Caco-2 (cell line): Measurements from ENCODE around the gene PPP6R3. TPM values are rescaled to one million over a fixed set of nuclear protein-coding genes. Genes with fewer than 3 reads are reported as not detected.

Experiments
- BruUV-seq: library from RNA; stranded (reverse); fragments of 400-500 nt; replicated peaks from 2 replicates; lab custom pipeline; 2021; lab: Mats Ljungman, UMichigan
- CTCF ChIA-PET: fragments of 300-600 bp; sonication (Branson Sonifier 250); formaldehyde crosslinking; loops from one replicate; lab custom pipeline; 2022; ENCODE audit warnings: antibody characterized with exemption; lab: Charles Lee
- POLR2A ChIA-PET: fragments of 300-600 bp; sonication (Branson Sonifier 250); formaldehyde crosslinking; loops from one replicate; lab custom pipeline; 2022; ENCODE audit warnings: antibody characterized with exemption; lab: Charles Lee
- DNase-seq, 2 experiments: peaks; one replicate each; pipeline versions ENCODE4 v3.0.0 to v3.0.0-alpha.2; 2020 to 2022
- H3K27me3 ChIP-seq: replicated peaks from 2 replicates; pipeline ENCODE4 v1.6.0; 2011; ENCODE audit warnings: low read length; ENCODE audit not compliant: control insufficient read depth, insufficient read depth
- H3K36me3 ChIP-seq: 2 replicates; pipeline ENCODE4 v1.5.1; 2011; ENCODE audit warnings: low read length; ENCODE audit not compliant: control insufficient read depth, insufficient read depth
- H3K4me1 ChIP-seq: fragments of 250-450 bp; sonication (Bioruptor Pico); 2 replicates; pipeline ENCODE4 v1.5.1; 2020; ENCODE audit warnings: mild to moderate bottlenecking
- H3K4me3 ChIP-seq: 2 replicates; pipeline ENCODE4 v1.5.1; 2011; ENCODE audit warnings: low read depth, mild to moderate bottlenecking, control low read depth, low read length
- H3K9me3 ChIP-seq: fragments of 250-450 bp; sonication (Bioruptor Pico); 2 replicates; pipeline ENCODE4 v1.5.1; 2020; ENCODE audit warnings: mild to moderate bottlenecking, moderate library complexity
- H3K27ac Mint-ChIP-seq: one replicate; pipeline ENCODE4 v1.8.0; 2022; ENCODE audit warnings: mixed read lengths; ENCODE audit not compliant: unreplicated experiment
- H3K27me3 Mint-ChIP-seq: one replicate; pipeline ENCODE4 v1.8.0; 2022; ENCODE audit warnings: mixed read lengths; ENCODE audit not compliant: insufficient read depth, unreplicated experiment
- H3K36me3 Mint-ChIP-seq: one replicate; pipeline ENCODE4 v1.8.0; 2022; ENCODE audit warnings: mild to moderate bottlenecking, mixed read lengths; ENCODE audit not compliant: insufficient read depth, unreplicated experiment
- H3K4me1 Mint-ChIP-seq: one replicate; pipeline ENCODE4 v1.8.0; 2022; ENCODE audit warnings: low read depth, mixed read lengths; ENCODE audit not compliant: unreplicated experiment
- H3K4me3 Mint-ChIP-seq: one replicate; pipeline ENCODE4 v1.8.0; 2022; ENCODE audit warnings: mild to moderate bottlenecking, moderate library complexity, mixed read lengths; ENCODE audit not compliant: unreplicated experiment
- H3K9me3 Mint-ChIP-seq: one replicate; pipeline ENCODE4 v1.8.0; 2022; ENCODE audit warnings: mixed read lengths; ENCODE audit not compliant: unreplicated experiment
- intact Hi-C: fragments of 100-400 bp; cut with micrococcal nuclease; formaldehyde crosslinking; loops from one replicate; pipeline ENCODE4 v1.10.0; 2022; ENCODE audit not compliant: unreplicated experiment
- total RNA-seq: library from RNA; stranded (reverse); gene quantifications from 2 replicates; pipeline ENCODE4 v1.2.3, GENCODE V29; 2022
- TF ChIP-seq, protein P1 (sequence below), 2 experiments: fragments of 200-600 bp in 1 of 2; IDR thresholded peaks; 1 replicate in 1 of 2; 2 replicates in 1 of 2; pipeline versions ENCODE4 v1.5.1 to v1.8.0; 2011 to 2022; ENCODE audit warnings: antibody characterized with exemption in 1 of 2, control low read depth in 1 of 2, inconsistent platforms in 1 of 2, low read depth in 1 of 2, low read length in 1 of 2, mild to moderate bottlenecking in 1 of 2, moderate library complexity in 1 of 2; ENCODE audit not compliant: insufficient read depth in 1 of 2, severe bottlenecking in 1 of 2, unreplicated experiment in 1 of 2

PPP6R3 gene
- total RNA-seq, 1 experiment from 2014 or later = 276 TPM

DNA sequence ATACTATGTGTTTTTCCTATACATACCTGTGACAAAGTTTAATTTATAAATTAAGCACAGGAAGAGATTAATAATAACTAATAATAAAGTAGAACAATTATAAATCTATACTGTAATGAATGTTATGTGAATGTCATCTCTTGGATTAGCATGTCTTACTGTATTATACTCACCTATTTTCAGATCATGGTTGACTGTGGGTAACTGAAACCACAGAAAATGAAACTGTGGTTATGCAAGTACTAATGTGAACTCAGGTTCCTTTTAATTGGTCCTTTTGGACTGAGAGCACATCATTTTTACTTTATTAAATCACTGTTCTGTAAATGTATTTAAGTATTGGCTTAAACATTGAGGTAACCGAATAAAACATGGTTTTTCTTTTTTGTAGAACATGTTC is 108.8 kb downstream of the PPP6R3 start:
- TF ChIP-seq, protein P1, sequence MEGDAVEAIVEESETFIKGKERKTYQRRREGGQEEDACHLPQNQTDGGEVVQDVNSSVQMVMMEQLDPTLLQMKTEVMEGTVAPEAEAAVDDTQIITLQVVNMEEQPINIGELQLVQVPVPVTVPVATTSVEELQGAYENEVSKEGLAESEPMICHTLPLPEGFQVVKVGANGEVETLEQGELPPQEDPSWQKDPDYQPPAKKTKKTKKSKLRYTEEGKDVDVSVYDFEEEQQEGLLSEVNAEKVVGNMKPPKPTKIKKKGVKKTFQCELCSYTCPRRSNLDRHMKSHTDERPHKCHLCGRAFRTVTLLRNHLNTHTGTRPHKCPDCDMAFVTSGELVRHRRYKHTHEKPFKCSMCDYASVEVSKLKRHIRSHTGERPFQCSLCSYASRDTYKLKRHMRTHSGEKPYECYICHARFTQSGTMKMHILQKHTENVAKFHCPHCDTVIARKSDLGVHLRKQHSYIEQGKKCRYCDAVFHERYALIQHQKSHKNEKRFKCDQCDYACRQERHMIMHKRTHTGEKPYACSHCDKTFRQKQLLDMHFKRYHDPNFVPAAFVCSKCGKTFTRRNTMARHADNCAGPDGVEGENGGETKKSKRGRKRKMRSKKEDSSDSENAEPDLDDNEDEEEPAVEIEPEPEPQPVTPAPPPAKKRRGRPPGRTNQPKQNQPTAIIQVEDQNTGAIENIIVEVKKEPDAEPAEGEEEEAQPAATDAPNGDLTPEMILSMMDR (IDR thresholded peaks at IDR 0.05; ENCODE audit: insufficient read depth in 1 of 2, low read depth in 1 of 2, low read length in 1 of 2, severe bottlenecking in 1 of 2, unreplicated experiment in 1 of 2) = no peak
- BruUV-seq = no TSS peak
- H3K4me3 ChIP-seq = no peak overlapping the region
- no peak overlapping the region for H3K27ac Mint-ChIP-seq
- H3K9me3 Mint-ChIP-seq = no peaks in the 10 kb centered on the region
- ChIA-PET CTCF (no interaction called here), POLR2A (no interaction called here)
- H3K4me1 ChIP-seq = no peaks in the 10 kb centered on the region
- intact Hi-C loops = no loop called here
- peaks cover 98% of the 10 kb centered on the region for H3K36me3 Mint-ChIP-seq
- no peaks in the 10 kb centered on the region for H3K9me3 ChIP-seq
- peaks cover 7% of the 10 kb centered on the region for H3K4me1 Mint-ChIP-seq
- no peaks in the 10 kb centered on the region for H3K27me3 Mint-ChIP-seq
- DNase-seq = no peak
- H3K4me3 Mint-ChIP-seq = no peak overlapping the region
- no peaks in the 10 kb centered on the region for H3K27me3 ChIP-seq
- H3K36me3 ChIP-seq = peaks cover 8% of the 10 kb centered on the region

DNA sequence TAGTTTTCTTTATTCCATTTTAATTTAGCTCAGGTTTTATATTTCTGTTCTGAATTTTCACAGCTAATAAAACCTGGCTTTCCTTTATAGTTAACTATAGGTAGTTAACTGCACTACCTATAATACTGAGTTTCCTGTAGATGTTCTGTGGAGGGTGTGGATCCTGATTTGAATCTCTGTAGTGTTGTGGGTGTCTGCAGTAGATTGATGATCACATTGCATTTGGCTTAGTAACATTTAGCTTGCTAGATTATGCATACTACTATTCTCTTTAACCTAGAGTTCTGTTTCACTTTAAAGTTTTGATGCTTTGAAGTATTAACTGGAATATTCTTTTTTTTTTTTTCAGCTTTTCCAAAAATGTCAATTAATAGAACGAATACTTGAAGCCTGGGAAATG is 110.1 kb downstream of the PPP6R3 start:
- H3K4me1 Mint-ChIP-seq = peaks cover 7% of the 10 kb centered on the region
- Histone ChIP-seq H3K4me1 (no peaks in the 10 kb centered on the region), H3K9me3 (no peaks in the 10 kb centered on the region), H3K36me3 (peaks cover 8% of the 10 kb centered on the region; the same call in 1 of the 2 replicates), H3K27me3 (no peaks in the 10 kb centered on the region), H3K4me3 (no peak overlapping the region)
- no peak overlapping the region for H3K4me3 Mint-ChIP-seq
- ChIA-PET CTCF (no interaction called here), POLR2A (interaction anchor here (0.6 kb wide), 1 partner anchor 469 kb away, joined by 3 read pairs; no protein-coding TSS in a partner anchor)
- intact Hi-C loops = no loop called here
- no peak for DNase-seq
- BruUV-seq = no TSS peak
- no peaks in the 10 kb centered on the region for H3K27me3 Mint-ChIP-seq
- TF ChIP-seq, protein P1 (IDR thresholded peaks at IDR 0.05; ENCODE audit: insufficient read depth in 1 of 2, low read depth in 1 of 2, low read length in 1 of 2, severe bottlenecking in 1 of 2, unreplicated experiment in 1 of 2) = no peak
- H3K27ac Mint-ChIP-seq = no peak overlapping the region
- H3K9me3 Mint-ChIP-seq = no peaks in the 10 kb centered on the region
- peaks cover 98% of the 10 kb centered on the region for H3K36me3 Mint-ChIP-seq

DNA sequence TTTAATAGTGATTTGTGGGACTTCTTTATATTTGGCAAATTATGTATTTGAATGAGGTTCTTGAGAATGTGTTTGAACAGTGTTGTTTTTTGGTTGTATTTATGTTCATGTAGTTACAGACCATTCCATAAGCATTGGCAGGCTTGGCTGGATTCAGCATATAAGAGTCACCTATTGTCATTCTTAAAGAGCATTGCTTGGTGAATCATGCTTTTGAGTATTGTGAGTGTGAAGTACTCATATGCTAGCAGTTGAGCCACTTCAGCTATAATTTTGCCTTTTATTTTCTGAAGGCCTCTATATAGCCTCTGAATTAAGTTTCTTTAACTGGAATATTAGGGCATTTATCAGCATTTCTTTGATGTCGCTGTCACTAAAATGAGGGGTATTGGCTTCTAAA is 113.8 kb downstream of the PPP6R3 start:
- H3K4me1 Mint-ChIP-seq = peaks cover 7% of the 10 kb centered on the region
- Histone ChIP-seq H3K9me3 (no peaks in the 10 kb centered on the region), H3K4me3 (no peak overlapping the region), H3K4me1 (no peaks in the 10 kb centered on the region), H3K27me3 (no peaks in the 10 kb centered on the region), H3K36me3 (peaks cover 5% of the 10 kb centered on the region; the same call in 1 of the 2 replicates)
- ChIA-PET CTCF (interaction anchor here (0.7 kb wide), 1 partner anchor 252 kb away, joined by 3 read pairs; no protein-coding TSS in a partner anchor), POLR2A (no interaction called here)
- H3K36me3 Mint-ChIP-seq = peaks cover 98% of the 10 kb centered on the region
- H3K27ac Mint-ChIP-seq = no peak overlapping the region
- BruUV-seq = no TSS peak
- no peak for DNase-seq
- H3K9me3 Mint-ChIP-seq = no peaks in the 10 kb centered on the region
- TF ChIP-seq, protein P1 (IDR thresholded peaks at IDR 0.05; ENCODE audit: insufficient read depth in 1 of 2, low read depth in 1 of 2, low read length in 1 of 2, severe bottlenecking in 1 of 2, unreplicated experiment in 1 of 2) = no peak
- no peak overlapping the region for H3K4me3 Mint-ChIP-seq
- H3K27me3 Mint-ChIP-seq = no peaks in the 10 kb centered on the region
- intact Hi-C loops = no loop called here
